Panc1 (cell line): Measurements from ENCODE around the gene PRAMEF18.
"Not testable (repeated sequence)": the region's sequence is repeated elsewhere in the genome, so short reads cannot be mapped to it uniquely, and the experiment has no call there.

Experiments
- POLR2AphosphoS5 ChIP-seq: IDR thresholded peaks from 2 replicates; pipeline ENCODE4 v1.6.1; 2012; ENCODE audit warnings: mild to moderate bottlenecking, low read depth, low read length, moderate library complexity
- TCF7L2 ChIP-seq: IDR thresholded peaks from 2 replicates; pipeline ENCODE4 v1.6.1; 2011; ENCODE audit warnings: mild to moderate bottlenecking, low read depth, low read length, inconsistent platforms
- TF ChIP-seq, protein P1 (sequence below): fragments of 450-650 bp; IDR thresholded peaks from 2 replicates; pipeline ENCODE4 v1.5.1; 2017; ENCODE audit warnings: mild to moderate bottlenecking

DNA sequence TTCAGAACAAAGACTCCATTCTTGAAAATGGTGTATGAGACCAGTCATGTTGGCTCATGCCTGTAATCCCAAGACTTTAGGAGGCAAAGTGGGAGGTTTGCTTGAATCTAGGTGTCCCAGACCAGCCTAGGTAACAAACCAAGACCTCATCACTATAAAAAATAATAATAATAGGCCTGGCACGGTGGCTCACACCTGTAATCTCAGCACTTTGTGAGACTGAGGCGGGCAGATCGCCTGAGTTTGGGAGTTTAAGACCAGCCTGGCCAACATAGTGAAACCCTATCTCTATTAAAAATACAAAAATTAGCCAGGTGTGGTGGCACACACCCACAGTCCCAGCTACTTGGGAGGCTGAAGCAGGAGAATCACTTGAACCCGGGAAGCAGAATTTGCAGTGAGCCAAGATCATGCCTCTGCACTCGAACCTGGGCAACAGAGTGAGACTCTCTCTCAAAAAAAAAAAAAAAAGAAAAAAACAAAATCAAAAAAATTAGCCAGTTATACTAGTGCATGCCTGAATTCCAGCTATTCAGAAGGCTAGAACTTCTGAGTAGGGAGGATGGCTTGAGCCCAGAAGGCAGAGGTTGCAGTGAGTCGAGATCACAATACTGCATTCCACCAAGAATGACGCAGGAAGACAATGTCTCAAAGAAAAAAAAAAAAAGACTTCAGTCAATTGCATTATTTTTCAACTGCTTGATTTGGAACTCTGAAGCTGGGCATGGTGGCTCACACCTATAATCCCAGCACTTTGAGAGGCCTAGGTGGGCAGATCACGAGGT lies 1.5 kb upstream of the PRAMEF18 start:
- TF ChIP-seq, protein P1, sequence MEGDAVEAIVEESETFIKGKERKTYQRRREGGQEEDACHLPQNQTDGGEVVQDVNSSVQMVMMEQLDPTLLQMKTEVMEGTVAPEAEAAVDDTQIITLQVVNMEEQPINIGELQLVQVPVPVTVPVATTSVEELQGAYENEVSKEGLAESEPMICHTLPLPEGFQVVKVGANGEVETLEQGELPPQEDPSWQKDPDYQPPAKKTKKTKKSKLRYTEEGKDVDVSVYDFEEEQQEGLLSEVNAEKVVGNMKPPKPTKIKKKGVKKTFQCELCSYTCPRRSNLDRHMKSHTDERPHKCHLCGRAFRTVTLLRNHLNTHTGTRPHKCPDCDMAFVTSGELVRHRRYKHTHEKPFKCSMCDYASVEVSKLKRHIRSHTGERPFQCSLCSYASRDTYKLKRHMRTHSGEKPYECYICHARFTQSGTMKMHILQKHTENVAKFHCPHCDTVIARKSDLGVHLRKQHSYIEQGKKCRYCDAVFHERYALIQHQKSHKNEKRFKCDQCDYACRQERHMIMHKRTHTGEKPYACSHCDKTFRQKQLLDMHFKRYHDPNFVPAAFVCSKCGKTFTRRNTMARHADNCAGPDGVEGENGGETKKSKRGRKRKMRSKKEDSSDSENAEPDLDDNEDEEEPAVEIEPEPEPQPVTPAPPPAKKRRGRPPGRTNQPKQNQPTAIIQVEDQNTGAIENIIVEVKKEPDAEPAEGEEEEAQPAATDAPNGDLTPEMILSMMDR: not testable (repeated sequence)
- not testable (repeated sequence) for TF ChIP-seq POLR2AphosphoS5, TCF7L2
